Kidney (tissue), 14 donors: Measurements from ENCODE around the gene CEP112. TPM values are rescaled to one million over a fixed set of nuclear protein-coding genes. Genes with fewer than 3 reads are reported as not detected.

Experiments used
- DNase-seq, 5 donors: peaks; one replicate each; pipeline ENCODE4 v3.0.0-alpha.2; 2013 to 2020
- FAIRE-seq: peaks from 2 replicates; lab custom pipeline; 2012; peaks lifted over from hg19 to GRCh38; lab: Jason Lieb, UNC
- H3K27ac ChIP-seq, 2 donors: one replicate each; pipeline ENCODE4 v1.7.0; 2013; ENCODE audit warnings: low read depth in 2 of 2, low read length in 2 of 2, inconsistent platforms in 1 of 2
- H3K27me3 ChIP-seq: one replicate; pipeline ENCODE4 v1.7.1; 2013; ENCODE audit warnings: low read length, inconsistent platforms; ENCODE audit not compliant: control insufficient read depth, insufficient read depth
- H3K36me3 ChIP-seq, 3 donors: one replicate each; pipeline versions ENCODE4 v1.7.0 to v1.7.1; 2013; ENCODE audit warnings: low read length in 3 of 3, control low read depth in 1 of 3, inconsistent platforms in 1 of 3; ENCODE audit not compliant: insufficient read depth in 3 of 3, control insufficient read depth in 2 of 3
- H3K4me1 ChIP-seq, 3 donors: one replicate each; pipeline versions ENCODE4 v1.7.0 to v1.7.1; 2013; ENCODE audit warnings: low read length in 3 of 3, inconsistent platforms in 1 of 3, low read depth in 1 of 3; ENCODE audit not compliant: control insufficient read depth in 2 of 3, insufficient read depth in 2 of 3
- H3K4me3 ChIP-seq, 3 donors: one replicate each; pipeline versions ENCODE4 v1.7.0 to v1.8.1; 2013; ENCODE audit warnings: low read length in 3 of 3, control low read depth in 1 of 3, inconsistent platforms in 1 of 3
- H3K9ac ChIP-seq, 3 donors: one replicate each; pipeline versions ENCODE4 v1.7.0 to v1.7.1; 2013; ENCODE audit warnings: low read length in 3 of 3, control low read depth in 1 of 3, inconsistent platforms in 1 of 3
- H3K9me3 ChIP-seq, 3 donors: one replicate each; pipeline versions ENCODE4 v1.7.0 to v1.7.1; 2013; ENCODE audit warnings: low read length in 3 of 3, control low read depth in 1 of 3, inconsistent platforms in 1 of 3; ENCODE audit not compliant: control insufficient read depth in 2 of 3, insufficient read depth in 1 of 3
- intact Hi-C: fragments of 100-400 bp; cut with DNase I; formaldehyde crosslinking; loops from one replicate; pipeline ENCODE4 v1.11.1; 2022
- polyA plus RNA-seq: library from polyadenylated mRNA; stranded (reverse); fragments of 350-450 nt; fragmentation: Illumina TruSeq; extraction: RNeasy Lipid Tissue Mini Kit (QIAGEN cat#74804); gene quantifications from one replicate; pipeline ENCODE4 v1.2.3, GENCODE V29; 2014; ENCODE audit warnings: low read depth, low replicate concordance; ENCODE audit not compliant: insufficient read depth
- total RNA-seq: library from RNA; stranded (reverse); fragmentation: NEBNext Ultra II Directional; extraction: Animal tissue kit (Norgen Biotek cat#: 25700); gene quantifications from one replicate; pipeline ENCODE4 v1.2.1, GENCODE V29; 2021
- TF ChIP-seq, protein P1 (sequence below): IDR thresholded peaks from 3 replicates; pipeline ENCODE4 v1.5.1; 2012; ENCODE audit warnings: mild to moderate bottlenecking, moderate library complexity, borderline replicate concordance; ENCODE audit not compliant: insufficient read depth; ENCODE audit errors: extremely low read depth
- donor health status: control.
- donor health status: control.
- donor health status: control.
- donor health status: control.
- donor health status: control.
- donor health status: DM: yes; HTN: yes; CAD: no.
- donor health status: Normal renal cell carcinoma (clear cell type).

The CEP112 gene
- total and polyA plus RNA-seq, 2 donors from 2014 or later = 17.0 to 27.4 TPM

DNA sequence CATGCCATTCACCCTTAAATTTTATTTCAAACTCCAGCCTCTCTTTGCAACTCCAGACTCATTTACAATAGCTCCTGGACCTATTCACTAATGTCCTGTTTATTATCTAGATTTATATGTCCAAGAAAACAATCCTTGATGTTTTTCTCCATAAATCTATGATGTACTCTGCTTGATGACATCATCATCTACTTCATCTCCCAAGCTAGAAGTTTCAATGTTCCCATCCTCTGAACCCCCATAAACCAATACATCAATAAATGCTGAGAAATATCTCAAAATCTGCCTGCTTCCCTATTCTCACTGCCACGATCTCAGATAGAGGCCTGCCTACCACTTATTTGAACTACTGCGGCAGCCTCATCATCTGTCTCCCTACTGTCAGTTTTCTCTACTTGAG, 4.2 kb downstream of the CEP112 start:
- H3K36me3 ChIP-seq = peaks cover 0 to 2% (median 0%) of the 10 kb centered on the region in 3 donors
- no peaks in the 10 kb centered on the region for H3K27me3 ChIP-seq
- no peak overlapping the region for H3K27ac ChIP-seq
- no peak for FAIRE-seq
- peaks cover 0 to 7% (median 4%) of the 10 kb centered on the region in 3 donors for H3K4me1 ChIP-seq
- TF ChIP-seq, protein P1, sequence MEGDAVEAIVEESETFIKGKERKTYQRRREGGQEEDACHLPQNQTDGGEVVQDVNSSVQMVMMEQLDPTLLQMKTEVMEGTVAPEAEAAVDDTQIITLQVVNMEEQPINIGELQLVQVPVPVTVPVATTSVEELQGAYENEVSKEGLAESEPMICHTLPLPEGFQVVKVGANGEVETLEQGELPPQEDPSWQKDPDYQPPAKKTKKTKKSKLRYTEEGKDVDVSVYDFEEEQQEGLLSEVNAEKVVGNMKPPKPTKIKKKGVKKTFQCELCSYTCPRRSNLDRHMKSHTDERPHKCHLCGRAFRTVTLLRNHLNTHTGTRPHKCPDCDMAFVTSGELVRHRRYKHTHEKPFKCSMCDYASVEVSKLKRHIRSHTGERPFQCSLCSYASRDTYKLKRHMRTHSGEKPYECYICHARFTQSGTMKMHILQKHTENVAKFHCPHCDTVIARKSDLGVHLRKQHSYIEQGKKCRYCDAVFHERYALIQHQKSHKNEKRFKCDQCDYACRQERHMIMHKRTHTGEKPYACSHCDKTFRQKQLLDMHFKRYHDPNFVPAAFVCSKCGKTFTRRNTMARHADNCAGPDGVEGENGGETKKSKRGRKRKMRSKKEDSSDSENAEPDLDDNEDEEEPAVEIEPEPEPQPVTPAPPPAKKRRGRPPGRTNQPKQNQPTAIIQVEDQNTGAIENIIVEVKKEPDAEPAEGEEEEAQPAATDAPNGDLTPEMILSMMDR = no peak
- no peaks in the 10 kb centered on the region for H3K9me3 ChIP-seq
- intact Hi-C loops = no loop called here
- no peak overlapping the region for H3K9ac ChIP-seq
- DNase-seq = no peak
- H3K4me3 ChIP-seq = no peak overlapping the region

- peaks cover 0 to 5% (median 2%) of the 10 kb centered on the region in 3 donors for H3K36me3 ChIP-seq
- H3K9ac ChIP-seq = no peak overlapping the region
- no peaks in the 10 kb centered on the region for H3K27me3 ChIP-seq
- no peaks in the 10 kb centered on the region for H3K9me3 ChIP-seq
- H3K27ac ChIP-seq = no peak overlapping the region
- DNase-seq = no peak
- peaks cover 0 to 6% (median 1%) of the 10 kb centered on the region in 3 donors for H3K4me1 ChIP-seq
- intact Hi-C loops = no loop called here
- TF ChIP-seq, protein P1 = no peak
- FAIRE-seq = no peak
- H3K4me3 ChIP-seq = no peak overlapping the region
Observed at GRCh38 chr17:66185862-66186261, 6.1 kb downstream of the CEP112 start.

- DNase-seq = no peak
- no peak for FAIRE-seq
Observed at GRCh38 chr17:66184392-66184791, 7.5 kb downstream of the CEP112 start.

More at GRCh38 chr17:66184392-66184791, 7.5 kb downstream of the CEP112 start:
- no peak overlapping the region for H3K4me3 ChIP-seq
- TF ChIP-seq, protein P1 = no peak
- intact Hi-C loops = no loop called here
- H3K4me1 ChIP-seq = no peaks in the 10 kb centered on the region
- H3K9me3 ChIP-seq = no peaks in the 10 kb centered on the region
- H3K27ac ChIP-seq = no peak overlapping the region
- peaks cover 0 to 5% (median 4%) of the 10 kb centered on the region in 3 donors for H3K36me3 ChIP-seq
- no peak overlapping the region for H3K9ac ChIP-seq
- no peaks in the 10 kb centered on the region for H3K27me3 ChIP-seq
